ENCODE results near the gene TRIM62. TPM values are rescaled to one million over a fixed set of nuclear protein-coding genes. Genes with fewer than 3 reads are reported as not detected.

Gene TRIM62
- 10 to 100 TPM in 4 of 7 donors, 1 to 10 TPM in 3; 8.0 to 16.1 (median 10.2) TPM for total RNA-seq
- 1 to 10 TPM; 2.5 to 3.9 (median 3.7) TPM for polyA plus RNA-seq
- long read RNA-seq, donor 1, partial matches to known transcripts = 0 of 4 reads
- long read RNA-seq, donor 1, other reads (novel, unspliced or antisense) = 0 of 4 reads
- long read RNA-seq, donor 2, partial matches to known transcripts = 0 of 2 reads
- long read RNA-seq, donor 2, other reads (novel, unspliced or antisense) = 0 of 2 reads

DNA sequence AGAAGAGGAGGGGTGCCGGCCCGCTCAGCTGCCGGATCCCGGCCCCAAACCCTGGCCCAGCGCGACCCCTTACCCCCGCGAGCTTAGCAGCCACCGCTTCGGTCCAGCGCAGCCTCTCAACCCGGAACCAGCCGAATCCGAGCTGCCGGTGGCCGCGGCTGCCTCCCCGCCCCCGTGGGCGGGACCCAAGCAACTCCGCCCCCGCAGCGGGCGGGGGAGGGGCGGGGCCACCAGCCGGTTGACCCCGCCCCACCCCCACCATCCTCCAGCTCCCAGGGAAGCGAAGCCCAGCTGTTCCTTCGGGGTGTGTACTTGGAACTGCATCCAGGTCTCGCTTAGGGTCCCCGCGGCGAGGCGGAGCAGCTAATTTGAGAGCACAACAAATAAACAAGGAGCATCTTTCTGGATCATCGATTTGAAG is at the start of gene TRIM62:
Gene TRIM62 (minus strand): TSS at position 123 of the 421 bp plus-strand sequence. CDS start 611 bp downstream, outside the sequence.
- Histone ChIP-seq H3K4me3 (peak within 1 kb of the TSS; percentile 65 to 91 (median 85)), H3K27ac (peak within 1 kb of the TSS; percentile 22 to 87 (median 76)), H3K4me1 (peaks cover 0 to 43% (median 20%) of the 10 kb centered on the region in 6 donors), H3K36me3 (peaks cover 0 to 14% (median 0%) of the 10 kb centered on the region in 6 donors), H3K27me3 (replicated peaks in 1 of 7) (peaks cover 0 to 19% (median 0%) of the 10 kb centered on the region in 7 donors), H3K9me3 (no peaks in the 10 kb centered on the region)
- DNase-seq = peak; percentile 95
- intact Hi-C loops (cut with DNase I; ENCODE audit: low total_unique reads) = no loop called here
- TF ChIP-seq POLR2AphosphoS5 (IDR thresholded peaks at IDR 0.05) (peak; percentile 76 to 89 (median 83)), POLR2A (IDR thresholded peaks at IDR 0.05) (peak in 1 of 3 donors; percentile 15)
- TF ChIP-seq, protein P1, sequence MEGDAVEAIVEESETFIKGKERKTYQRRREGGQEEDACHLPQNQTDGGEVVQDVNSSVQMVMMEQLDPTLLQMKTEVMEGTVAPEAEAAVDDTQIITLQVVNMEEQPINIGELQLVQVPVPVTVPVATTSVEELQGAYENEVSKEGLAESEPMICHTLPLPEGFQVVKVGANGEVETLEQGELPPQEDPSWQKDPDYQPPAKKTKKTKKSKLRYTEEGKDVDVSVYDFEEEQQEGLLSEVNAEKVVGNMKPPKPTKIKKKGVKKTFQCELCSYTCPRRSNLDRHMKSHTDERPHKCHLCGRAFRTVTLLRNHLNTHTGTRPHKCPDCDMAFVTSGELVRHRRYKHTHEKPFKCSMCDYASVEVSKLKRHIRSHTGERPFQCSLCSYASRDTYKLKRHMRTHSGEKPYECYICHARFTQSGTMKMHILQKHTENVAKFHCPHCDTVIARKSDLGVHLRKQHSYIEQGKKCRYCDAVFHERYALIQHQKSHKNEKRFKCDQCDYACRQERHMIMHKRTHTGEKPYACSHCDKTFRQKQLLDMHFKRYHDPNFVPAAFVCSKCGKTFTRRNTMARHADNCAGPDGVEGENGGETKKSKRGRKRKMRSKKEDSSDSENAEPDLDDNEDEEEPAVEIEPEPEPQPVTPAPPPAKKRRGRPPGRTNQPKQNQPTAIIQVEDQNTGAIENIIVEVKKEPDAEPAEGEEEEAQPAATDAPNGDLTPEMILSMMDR (IDR thresholded peaks at IDR 0.05 in 8 of 11, conservative IDR thresholded peaks at IDR 0.05 in 3 of 11) = peak in 1 of 11 experiments; percentile 17
- WGBS, 5 donors = 0 to 4% (median 1%) methylated on average over 8 to 35 of the region's 35 CpGs

DNA sequence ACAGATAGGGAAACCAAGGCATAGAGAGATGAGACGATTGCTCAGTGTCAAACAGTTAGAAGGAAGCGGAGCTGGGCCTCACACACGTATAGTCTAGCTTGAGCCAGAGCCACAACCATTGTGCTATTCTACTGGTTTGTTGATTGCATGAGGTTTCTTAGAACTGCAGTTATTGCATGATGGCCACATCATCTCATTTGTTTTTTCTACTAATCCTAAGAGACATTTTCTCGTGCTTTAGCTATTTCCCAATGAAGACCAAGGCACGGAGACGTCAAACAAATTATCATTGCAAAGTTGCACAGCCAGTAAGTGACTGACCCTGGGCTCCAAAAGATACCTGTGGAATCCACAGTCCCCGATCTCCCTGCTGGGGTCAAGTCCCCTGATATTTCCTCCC is 49.3 kb upstream of the TRIM62 start:
- H3K4me3 ChIP-seq = no peak overlapping the region
- no peaks in the 10 kb centered on the region for H3K9me3 ChIP-seq
- intact Hi-C loops (cut with DNase I; ENCODE audit: low total_unique reads) = no loop called here
- H3K36me3 ChIP-seq = no peaks in the 10 kb centered on the region
- WGBS, 5 donors = 86 to 97% (median 93%) methylated on average over 7 of the region's 7 CpGs
- TF ChIP-seq POLR2AphosphoS5 (IDR thresholded peaks at IDR 0.05) (no peak), POLR2A (IDR thresholded peaks at IDR 0.05) (no peak)
- TF ChIP-seq, protein P1 (IDR thresholded peaks at IDR 0.05 in 8 of 11, conservative IDR thresholded peaks at IDR 0.05 in 3 of 11) = no peak
- H3K27ac ChIP-seq = no peak overlapping the region
- peaks cover 2 to 28% (median 19%) of the 10 kb centered on the region in 6 donors for H3K4me1 ChIP-seq
- no peak for DNase-seq
- H3K27me3 ChIP-seq (replicated peaks in 1 of 7) = peaks cover 0 to 36% (median 0%) of the 10 kb centered on the region in 7 donors

GRCh38 chr1:33228935-33229487 is 47.2 kb upstream of the TRIM62 start:
- peaks cover 0 to 19% (median 12%) of the 10 kb centered on the region in 8 donors for H3K9me3 ChIP-seq
- TF ChIP-seq, protein P1 (IDR thresholded peaks at IDR 0.05 in 8 of 11, conservative IDR thresholded peaks at IDR 0.05 in 3 of 11) = no peak
- TF ChIP-seq POLR2AphosphoS5 (IDR thresholded peaks at IDR 0.05) (no peak), POLR2A (IDR thresholded peaks at IDR 0.05) (no peak)
- 29 to 43% (median 39%) methylated on average over 5 of the region's 5 CpGs for WGBS, 5 donors
- no peaks in the 10 kb centered on the region for H3K36me3 ChIP-seq
- H3K4me1 ChIP-seq = peaks cover 0 to 6% (median 2%) of the 10 kb centered on the region in 6 donors
- H3K4me3 ChIP-seq = no peak overlapping the region
- H3K27ac ChIP-seq = peak overlapping the region in 5 of 8 donors; percentile 32 to 61 (median 55)
- no peak for DNase-seq
- intact Hi-C loops (cut with DNase I; ENCODE audit: low total_unique reads) = no loop called here
- H3K27me3 ChIP-seq (replicated peaks in 1 of 7) = peaks cover 0 to 40% (median 0%) of the 10 kb centered on the region in 7 donors

DNA sequence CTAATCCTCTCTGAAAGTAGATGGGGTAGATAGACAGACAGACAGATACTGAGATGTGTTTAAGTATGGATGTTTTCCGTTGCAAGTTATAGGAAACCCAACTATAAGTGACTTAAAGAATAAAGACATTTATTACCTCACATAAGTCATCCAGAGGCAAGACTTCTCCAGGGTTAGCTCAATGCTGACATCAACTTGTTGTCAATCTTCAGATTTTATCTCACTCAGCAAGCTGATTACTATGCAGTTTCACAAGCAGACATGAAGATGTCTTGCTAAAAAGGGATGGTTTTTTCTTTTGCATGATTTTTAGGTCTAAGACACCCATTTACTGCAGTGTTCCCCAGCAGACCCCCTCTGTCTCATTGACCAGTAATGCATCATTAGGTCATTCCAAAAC is 43.7 kb upstream of the TRIM62 start:
- H3K27me3 ChIP-seq (replicated peaks in 1 of 7) = peaks cover 0 to 36% (median 0%) of the 10 kb centered on the region in 7 donors
- H3K4me3 ChIP-seq = no peak overlapping the region
- 78 to 100% (median 91%) methylated on average over 1 of the region's 1 CpG for WGBS, 5 donors
- peaks cover 0 to 5% (median 0%) of the 10 kb centered on the region in 6 donors for H3K4me1 ChIP-seq
- H3K27ac ChIP-seq = no peak overlapping the region
- intact Hi-C loops (cut with DNase I; ENCODE audit: low total_unique reads) = no loop called here
- TF ChIP-seq POLR2A (IDR thresholded peaks at IDR 0.05) (no peak), POLR2AphosphoS5 (IDR thresholded peaks at IDR 0.05) (no peak)
- TF ChIP-seq, protein P1 (IDR thresholded peaks at IDR 0.05 in 8 of 11, conservative IDR thresholded peaks at IDR 0.05 in 3 of 11) = no peak
- peaks cover 0 to 36% (median 25%) of the 10 kb centered on the region in 8 donors for H3K9me3 ChIP-seq
- no peaks in the 10 kb centered on the region for H3K36me3 ChIP-seq
- DNase-seq = no peak
